Sigmoid colon (tissue), 4 donors: Measurements from ENCODE around the gene PSMC1.

Experiments
- CTCF ChIP-seq, 4 experiments: fragments of 450-650 bp in 3 of 4; fragments of 200-600 bp in 1 of 4; IDR thresholded peaks; one replicate each; pipeline ENCODE4 v1.5.1; 2016 to 2019; ENCODE audit warnings: antibody characterized with exemption in 4 of 4, mild to moderate bottlenecking in 3 of 4, moderate library complexity in 2 of 4
- EP300 ChIP-seq, 4 donors: sonication (generic); formaldehyde crosslinking; IDR thresholded peaks; one replicate each; pipeline ENCODE4 v1.6.1; 2017; ENCODE audit warnings: antibody characterized with exemption in 4 of 4
- POLR2A ChIP-seq, 2 donors: fragments of 450-650 bp; IDR thresholded peaks; one replicate each; pipeline ENCODE4 v1.6.1; 2016; ENCODE audit warnings: antibody characterized with exemption in 2 of 2, mild to moderate bottlenecking in 2 of 2, moderate library complexity in 2 of 2
- POLR2AphosphoS5 ChIP-seq, 4 donors: sonication (generic); formaldehyde crosslinking; IDR thresholded peaks; one replicate each; pipeline ENCODE4 v1.6.1; 2017; ENCODE audit warnings: antibody characterized with exemption in 4 of 4

- no peak for TF ChIP-seq CTCF (IDR thresholded peaks at IDR 0.05)
- no peak for TF ChIP-seq POLR2A (IDR thresholded peaks at IDR 0.05)
- no peak for TF ChIP-seq POLR2AphosphoS5 (IDR thresholded peaks at IDR 0.05)
- no peak for TF ChIP-seq EP300 (IDR thresholded peaks at IDR 0.05)
These were observed 31.4 kb downstream of the PSMC1 start for GRCh38 chr14:90287791-90288190.
